GM19324 (cell line): ENCODE measurements around the gene CPS1.

ENCODE experiments used
- ATAC-seq: cut with Tn5 transposase; IDR thresholded peaks from one replicate; pipeline ENCODE4 v1.9.1; 2021; ENCODE audit warnings: mild to moderate bottlenecking, moderate library complexity; ENCODE audit not compliant: unreplicated experiment, low FRiP score

Gene CPS1

GRCh38 chr2:210544831-210545230 lies 11.6 kb upstream of the CPS1 start:
- ATAC-seq: no peak

GRCh38 chr2:210546424-210547208 lies 9.8 kb upstream of the CPS1 start:
- ATAC-seq: no peak

- ATAC-seq: no peak
These were observed 8.4 kb upstream of the CPS1 start for GRCh38 chr2:210548031-210548430.

- no peak for ATAC-seq
These were observed 7.5 kb upstream of the CPS1 start for GRCh38 chr2:210548878-210549384.

GRCh38 chr2:210551001-210551400 lies 5.4 kb upstream of the CPS1 start:
- no peak for ATAC-seq

- ATAC-seq: no peak
These were observed 3.0 kb upstream of the CPS1 start for GRCh38 chr2:210553373-210553772.

GRCh38 chr2:210555555-210555954 lies 844 bp upstream of the CPS1 start:
- ATAC-seq: no peak

GRCh38 chr2:210557721-210558120 lies 1.3 kb downstream of the CPS1 start:
- no peak for ATAC-seq

- no peak for ATAC-seq
These were observed 2.3 kb downstream of the CPS1 start for GRCh38 chr2:210558708-210559107.

- ATAC-seq: no peak
These were observed 2.8 kb downstream of the CPS1 start for GRCh38 chr2:210559182-210559581.

GRCh38 chr2:210561475-210561874 lies 5.1 kb downstream of the CPS1 start:
- ATAC-seq: no peak

- ATAC-seq: no peak
These were observed 5.7 kb downstream of the CPS1 start for GRCh38 chr2:210562091-210562490.

- no peak for ATAC-seq
These were observed 6.2 kb downstream of the CPS1 start for GRCh38 chr2:210562502-210563080.

- ATAC-seq: no peak
These were observed 10.9 kb downstream of the CPS1 start for GRCh38 chr2:210567279-210567678.

GRCh38 chr2:210568108-210568507 lies 11.7 kb downstream of the CPS1 start:
- ATAC-seq: no peak

GRCh38 chr2:210577263-210578071 lies 21.1 kb downstream of the CPS1 start:
- peak; percentile 78 for ATAC-seq

GRCh38 chr2:210584834-210585233 lies 28.4 kb downstream of the CPS1 start:
- ATAC-seq: no peak

GRCh38 chr2:210586381-210586780 lies 30.0 kb downstream of the CPS1 start:
- no peak for ATAC-seq

- ATAC-seq: no peak
These were observed 35.3 kb downstream of the CPS1 start for GRCh38 chr2:210591663-210592062.

GRCh38 chr2:210592726-210593125 lies 36.3 kb downstream of the CPS1 start:
- no peak for ATAC-seq

GRCh38 chr2:210593166-210593565 lies 36.8 kb downstream of the CPS1 start:
- no peak for ATAC-seq
